Peyer's patch (tissue), 4 donors: Measurements from ENCODE around the gene LRRC4B.

ENCODE experiments used
- POLR2A ChIP-seq, 2 donors: fragments of 450-650 bp; IDR thresholded peaks; one replicate each; pipeline ENCODE4 v1.5.1; 2017; ENCODE audit warnings: antibody characterized with exemption in 2 of 2, mild to moderate bottlenecking in 2 of 2, moderate library complexity in 2 of 2
- TF ChIP-seq, protein P1 (sequence below), 6 experiments: fragments of 450-650 bp in 4 of 6; fragments of 200-600 bp in 2 of 6; sonication (generic) in 1 of 6; IDR thresholded peaks; one replicate each; pipeline ENCODE4 v1.5.1; 2017 to 2019; ENCODE audit warnings: antibody characterized with exemption in 6 of 6, mild to moderate bottlenecking in 3 of 6, moderate library complexity in 1 of 6

DNA sequence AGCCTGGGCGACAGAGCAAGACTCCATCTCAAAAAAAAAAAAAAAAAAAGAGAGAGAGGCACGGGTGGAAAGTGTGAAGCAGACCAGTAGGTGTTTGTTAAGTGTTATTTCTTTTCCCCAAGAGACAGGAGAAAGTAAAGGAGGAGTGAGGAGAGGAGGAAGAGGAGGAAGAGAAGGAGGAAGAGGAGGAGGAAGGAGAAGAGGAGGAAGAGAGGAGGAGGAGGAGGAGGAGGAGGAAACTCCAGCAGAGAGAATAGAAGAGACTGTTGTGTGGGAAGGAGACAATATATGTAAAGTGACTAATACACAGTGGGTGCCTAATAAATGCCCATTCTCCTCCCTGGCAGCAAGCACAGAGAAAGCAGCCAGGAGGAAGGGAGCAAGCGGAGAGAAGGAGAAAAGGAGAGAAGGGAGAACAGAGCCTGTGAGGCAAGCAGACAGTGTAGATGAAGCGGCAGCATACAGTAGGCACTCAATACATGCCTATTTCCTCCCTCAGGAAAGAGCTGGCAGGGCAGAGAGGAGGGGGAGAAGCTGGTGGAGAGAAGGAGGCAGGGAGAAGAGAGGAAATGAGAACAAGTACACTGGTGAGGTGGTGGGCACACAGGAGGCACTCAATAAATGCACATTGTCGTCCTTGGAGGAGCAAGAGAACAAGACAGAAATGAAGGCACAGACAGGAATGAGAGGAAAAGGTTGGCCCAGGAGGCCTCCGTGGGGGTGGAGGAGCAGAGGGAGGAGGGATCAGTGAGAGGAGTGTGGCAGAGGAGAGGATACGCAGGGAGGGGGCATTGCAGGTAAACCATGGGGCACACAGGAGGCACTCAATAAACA, 73.8 kb downstream of the LRRC4B start:
- TF ChIP-seq POLR2A (IDR thresholded peaks at IDR 0.05), result no peak
- TF ChIP-seq, protein P1, sequence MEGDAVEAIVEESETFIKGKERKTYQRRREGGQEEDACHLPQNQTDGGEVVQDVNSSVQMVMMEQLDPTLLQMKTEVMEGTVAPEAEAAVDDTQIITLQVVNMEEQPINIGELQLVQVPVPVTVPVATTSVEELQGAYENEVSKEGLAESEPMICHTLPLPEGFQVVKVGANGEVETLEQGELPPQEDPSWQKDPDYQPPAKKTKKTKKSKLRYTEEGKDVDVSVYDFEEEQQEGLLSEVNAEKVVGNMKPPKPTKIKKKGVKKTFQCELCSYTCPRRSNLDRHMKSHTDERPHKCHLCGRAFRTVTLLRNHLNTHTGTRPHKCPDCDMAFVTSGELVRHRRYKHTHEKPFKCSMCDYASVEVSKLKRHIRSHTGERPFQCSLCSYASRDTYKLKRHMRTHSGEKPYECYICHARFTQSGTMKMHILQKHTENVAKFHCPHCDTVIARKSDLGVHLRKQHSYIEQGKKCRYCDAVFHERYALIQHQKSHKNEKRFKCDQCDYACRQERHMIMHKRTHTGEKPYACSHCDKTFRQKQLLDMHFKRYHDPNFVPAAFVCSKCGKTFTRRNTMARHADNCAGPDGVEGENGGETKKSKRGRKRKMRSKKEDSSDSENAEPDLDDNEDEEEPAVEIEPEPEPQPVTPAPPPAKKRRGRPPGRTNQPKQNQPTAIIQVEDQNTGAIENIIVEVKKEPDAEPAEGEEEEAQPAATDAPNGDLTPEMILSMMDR (IDR thresholded peaks at IDR 0.05), result no peak
